Pons (tissue), 1 donor: ENCODE data around the gene USF2.

Experiments used
- DNase-seq: peaks from one replicate; pipeline ENCODE4 v3.0.0-alpha.2; 2016; ENCODE audit warnings: low spot score

USF2 gene

DNA sequence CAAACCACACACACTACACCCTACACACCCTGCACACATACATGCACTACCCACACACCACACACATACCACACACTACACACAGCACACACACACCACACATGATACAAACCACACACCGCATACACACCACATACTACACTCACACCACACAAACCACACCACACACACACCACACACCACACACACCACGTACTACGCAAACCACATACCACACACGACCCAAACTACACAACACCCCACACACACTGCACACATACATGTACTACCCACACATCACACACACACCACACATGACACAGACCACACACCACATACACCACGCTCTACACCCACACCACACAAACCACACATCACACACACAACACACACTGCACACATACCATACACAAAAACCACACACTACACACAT is 29.8 kb downstream of the USF2 start:
- DNase-seq: no peak

- no peak for DNase-seq
Measured at GRCh38 chr19:35299523-35300338, 31.0 kb downstream of the USF2 start.

DNA sequence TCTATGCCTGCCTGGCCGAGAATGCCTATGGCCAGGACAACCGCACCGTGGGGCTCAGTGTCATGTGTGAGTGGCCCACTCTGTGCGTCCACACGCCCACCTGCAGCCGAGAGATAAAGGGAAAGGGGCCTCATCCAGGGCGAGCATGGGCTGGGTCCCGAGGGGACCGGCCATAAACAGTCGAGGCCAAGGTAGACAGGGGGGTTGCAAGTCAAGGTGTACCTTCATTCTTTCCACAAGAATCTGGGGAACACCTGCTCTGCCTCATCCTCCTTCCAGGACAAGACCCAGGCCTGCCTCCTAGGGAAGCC is 31.5 kb downstream of the USF2 start:
- DNase-seq: no peak

GRCh38 chr19:35301961-35302360 is 33.2 kb downstream of the USF2 start:
- no peak for DNase-seq

- no peak for DNase-seq
Measured at GRCh38 chr19:35302446-35302845, 33.7 kb downstream of the USF2 start.

GRCh38 chr19:35303357-35303915 is 34.7 kb downstream of the USF2 start:
- DNase-seq: no peak

- no peak for DNase-seq
Measured at GRCh38 chr19:35304036-35304435, 35.3 kb downstream of the USF2 start.

GRCh38 chr19:35305181-35305580 is 36.4 kb downstream of the USF2 start:
- no peak for DNase-seq

DNA sequence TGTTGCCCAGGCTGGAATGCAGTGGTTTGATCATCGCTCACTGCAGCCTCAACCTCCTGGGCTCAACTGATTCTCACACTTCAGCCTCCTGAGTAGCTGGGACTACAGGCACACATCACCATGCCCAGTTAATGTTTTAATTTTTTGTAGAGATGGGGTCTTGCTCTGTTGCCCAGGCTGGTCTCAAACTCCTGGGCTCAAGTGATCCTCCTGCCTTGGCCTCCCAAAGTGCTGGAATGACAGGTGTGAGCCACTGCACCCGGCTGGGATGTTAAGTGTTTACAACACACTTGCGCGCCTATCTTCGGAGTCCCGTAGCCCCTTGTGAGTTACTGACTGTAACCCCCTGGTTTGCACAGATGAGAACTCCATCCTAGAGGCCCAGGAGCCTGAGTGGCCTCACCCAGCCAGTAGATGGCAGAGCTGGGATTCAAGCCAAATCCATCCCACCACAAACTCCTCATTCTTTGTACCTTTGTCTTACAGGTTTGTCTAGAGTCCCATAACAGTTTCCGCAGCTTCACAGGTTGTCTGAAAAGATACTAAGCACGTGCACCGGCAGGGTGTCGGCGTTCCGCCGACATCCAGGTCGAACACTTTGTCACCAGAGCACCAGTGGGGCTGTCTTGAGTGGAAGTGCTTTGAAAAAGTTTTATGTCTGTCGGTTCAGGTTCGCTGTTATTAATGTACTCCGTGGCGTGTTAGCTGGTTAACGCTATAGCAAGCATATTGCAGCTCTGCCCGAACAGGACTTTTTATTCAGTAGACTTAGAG is 37.9 kb downstream of the USF2 start:
- no peak for DNase-seq

DNA sequence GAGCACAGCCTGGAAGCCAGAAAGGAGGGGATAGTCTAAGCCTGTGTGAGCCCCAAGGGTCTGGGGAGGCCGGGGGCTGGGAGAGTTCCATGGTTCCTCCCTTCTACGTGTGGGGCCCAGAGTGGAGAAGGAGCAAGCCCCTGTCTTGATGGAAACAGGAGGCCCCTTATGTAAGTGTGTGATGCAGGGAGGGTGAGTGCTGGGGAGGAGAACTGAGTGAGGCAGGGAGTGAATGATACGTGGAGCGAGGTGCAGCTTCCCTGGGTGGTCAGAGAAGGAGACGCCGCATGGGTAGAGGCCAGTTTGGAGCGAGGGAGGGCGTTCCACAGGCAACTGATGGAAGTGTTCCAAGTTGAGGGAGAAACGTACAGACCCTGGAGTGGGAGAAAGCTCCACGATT is 39.2 kb downstream of the USF2 start:
- no peak for DNase-seq

- DNase-seq: no peak
Measured at GRCh38 chr19:35308910-35309309, 40.1 kb downstream of the USF2 start.

GRCh38 chr19:35309481-35310279 is 40.9 kb downstream of the USF2 start:
- no peak for DNase-seq

- no peak for DNase-seq
Measured at GRCh38 chr19:35310331-35310730, 41.6 kb downstream of the USF2 start.

DNA sequence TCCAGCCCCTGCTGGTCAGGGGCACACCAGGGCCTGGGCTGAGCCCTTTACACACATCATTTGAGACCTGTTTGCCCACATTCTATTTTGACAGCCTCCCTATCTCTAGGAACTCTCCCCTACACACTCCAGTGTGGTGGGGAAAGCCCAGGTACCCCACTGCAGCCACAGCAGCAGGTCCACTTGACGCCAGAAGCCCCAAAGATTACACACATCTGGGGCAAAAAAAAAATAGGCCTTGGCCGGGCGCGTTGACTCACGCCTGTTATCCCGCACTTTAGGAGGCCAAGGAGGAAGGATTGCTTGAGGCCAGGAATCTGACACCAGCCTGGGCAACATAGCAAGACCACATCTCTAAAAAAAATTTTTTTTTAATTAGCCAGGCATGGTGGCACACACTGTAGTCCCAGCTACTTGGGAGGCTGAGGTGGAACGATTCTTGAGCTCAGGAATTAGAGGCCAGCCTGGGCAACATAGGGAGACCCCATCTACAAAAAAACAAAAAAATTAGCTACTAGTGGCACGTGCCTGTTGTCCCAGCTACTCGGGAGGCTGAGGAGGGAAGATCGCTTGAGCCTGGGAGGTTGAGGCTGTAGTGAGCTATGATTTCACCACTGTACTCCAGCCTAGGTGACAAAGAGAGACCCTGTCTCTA is 42.2 kb downstream of the USF2 start:
- DNase-seq: no peak

- no peak for DNase-seq
Measured at GRCh38 chr19:35311901-35312665, 43.3 kb downstream of the USF2 start.

DNA sequence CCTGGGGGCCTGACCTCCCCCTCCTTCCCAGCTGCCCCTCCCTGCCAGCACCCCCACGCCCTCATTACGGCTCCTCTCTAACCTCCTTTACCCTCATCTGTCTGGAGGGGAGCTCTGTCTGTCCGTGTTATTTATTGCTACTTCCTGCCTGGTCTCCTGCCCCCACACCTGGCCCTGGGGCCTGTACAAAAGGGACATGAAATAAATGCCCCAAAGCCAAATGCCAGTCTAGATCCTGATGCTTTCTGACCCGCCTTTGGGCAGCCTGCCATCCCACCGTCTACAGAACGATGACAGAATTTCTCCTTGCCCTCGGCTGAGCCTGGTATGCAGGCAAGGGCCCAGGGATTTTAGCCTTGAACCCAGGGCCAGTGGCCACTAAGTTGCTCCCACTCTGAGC is 44.8 kb downstream of the USF2 start:
- no peak for DNase-seq

DNA sequence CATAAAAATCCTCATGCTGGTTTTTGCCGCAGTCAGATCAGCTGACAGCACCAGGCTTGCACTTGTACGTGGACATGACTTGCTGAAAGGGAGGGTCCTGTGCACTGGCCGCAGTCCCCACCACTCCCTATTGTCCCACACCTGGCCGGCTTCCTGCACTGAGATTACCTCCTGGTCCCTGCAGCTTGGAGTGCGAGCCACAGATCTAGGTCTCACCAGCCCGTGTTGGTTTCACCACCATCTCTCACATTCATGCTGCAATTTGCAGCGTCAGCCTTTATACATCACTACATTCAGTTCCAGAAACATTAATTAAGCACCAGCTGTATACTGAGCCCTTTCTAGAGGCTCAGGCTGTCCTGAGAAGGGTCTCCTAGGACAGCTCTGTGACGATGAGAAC is 45.3 kb downstream of the USF2 start:
- no peak for DNase-seq

GRCh38 chr19:35314858-35315470 is 46.2 kb downstream of the USF2 start:
- no peak for DNase-seq

DNA sequence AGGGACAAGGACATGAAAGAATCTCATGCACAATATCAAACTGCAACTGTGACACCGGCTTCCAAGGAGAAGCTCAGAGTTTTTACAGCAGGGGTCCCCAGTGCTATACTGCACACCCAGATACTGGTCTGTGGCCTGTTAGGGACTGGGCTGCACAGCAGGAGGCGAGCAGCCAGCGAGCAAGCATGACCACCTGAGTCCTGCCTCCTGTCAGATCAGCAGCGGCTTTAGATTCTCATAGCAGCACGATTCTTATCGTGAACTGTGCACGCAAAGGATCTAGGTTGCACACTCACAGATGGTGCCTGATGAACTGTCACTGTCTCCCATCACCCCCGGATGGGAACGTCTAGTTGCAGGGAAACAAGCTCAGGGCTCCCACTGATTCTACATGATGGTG is 47.1 kb downstream of the USF2 start:
- no peak for DNase-seq

DNA sequence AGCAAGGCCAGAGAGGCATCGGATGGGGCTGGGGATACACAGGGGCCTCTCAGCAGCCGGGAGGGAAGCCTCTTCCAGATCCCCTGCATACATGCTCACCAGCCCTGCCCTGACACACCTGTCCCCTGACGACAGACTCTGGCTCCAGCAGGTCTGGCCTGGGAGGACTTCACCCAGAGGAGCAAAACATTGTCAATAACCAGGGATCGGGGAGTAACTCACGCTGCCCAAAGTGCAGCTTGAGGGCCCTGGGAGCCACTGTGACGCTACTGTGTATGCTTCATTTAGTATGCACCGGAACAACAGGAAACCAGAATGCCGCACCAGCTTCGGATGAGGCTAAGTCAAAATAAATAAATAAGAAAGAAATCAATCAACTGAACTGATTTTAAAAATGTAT is 47.8 kb downstream of the USF2 start:
- no peak for DNase-seq
